Suprapubic skin (tissue), 4 donors: Measurements from ENCODE around the gene PIGS. TPM values are rescaled to one million over a fixed set of nuclear protein-coding genes. Genes with fewer than 3 reads are reported as not detected.
A peak's percentile ranks its signal among the peaks of the same experiment; 100 is the strongest.

Source experiments
- DNase-seq, 2 donors: peaks; one replicate each; pipeline ENCODE4 v3.0.0-alpha.2; 2019; ENCODE audit warnings: low spot score in 2 of 2
- H3K27ac ChIP-seq: fragments of 200-600 bp; sonication (generic); one replicate; pipeline ENCODE4 v1.5.1; 2019
- H3K27me3 ChIP-seq: fragments of 200-600 bp; sonication (generic); one replicate; pipeline ENCODE4 v1.5.1; 2019
- H3K36me3 ChIP-seq: fragments of 200-600 bp; sonication (generic); one replicate; pipeline ENCODE4 v1.5.1; 2019
- H3K4me1 ChIP-seq: fragments of 200-600 bp; sonication (generic); one replicate; pipeline ENCODE4 v1.5.1; 2019
- H3K4me3 ChIP-seq: fragments of 200-600 bp; sonication (generic); one replicate; pipeline ENCODE4 v1.5.1; 2019; ENCODE audit warnings: mild to moderate bottlenecking
- H3K9me3 ChIP-seq: fragments of 200-600 bp; sonication (generic); one replicate; pipeline ENCODE4 v1.5.1; 2019
- CTCF ChIP-seq, 2 donors: fragments of 200-600 bp in 1 of 2; fragments of 450-650 bp in 1 of 2; sonication (generic) in 1 of 2; IDR thresholded peaks; one replicate each; pipeline ENCODE4 v1.5.1; 2016 to 2019; ENCODE audit warnings: antibody characterized with exemption in 2 of 2, mild to moderate bottlenecking in 1 of 2, moderate library complexity in 1 of 2
- EP300 ChIP-seq: sonication (generic); formaldehyde crosslinking; IDR thresholded peaks from one replicate; pipeline ENCODE4 v1.6.1; 2017; ENCODE audit warnings: antibody characterized with exemption
- POLR2A ChIP-seq, 2 donors: fragments of 450-650 bp; IDR thresholded peaks; one replicate each; pipeline ENCODE4 v1.6.1; 2017; ENCODE audit warnings: antibody characterized with exemption in 2 of 2, mild to moderate bottlenecking in 2 of 2, moderate library complexity in 2 of 2
- POLR2AphosphoS5 ChIP-seq, 3 donors: sonication (generic); formaldehyde crosslinking; IDR thresholded peaks; one replicate each; pipeline ENCODE4 v1.6.1; 2017; ENCODE audit warnings: antibody characterized with exemption in 3 of 3
- WGBS: methylation state at CpG from one replicate; pipeline ENCODE4 v1.1.5; 2018; 5-methylcytosine and 5-hydroxymethylcytosine counted together
- total RNA-seq, 4 donors: library from RNA; depleted of rRNA; stranded (reverse); fragments of >200 nt; gene quantifications; one replicate each; pipeline ENCODE4 v1.1.0, GENCODE V29; 2016

Gene PIGS
- total RNA-seq, 4 donors from 2014 or later: 38.1 to 76.4 (median 59.2) TPM

- no peak overlapping the region for H3K4me3 ChIP-seq
- no peak overlapping the region for H3K27ac ChIP-seq
- peaks cover 54% of the 10 kb centered on the region for H3K36me3 ChIP-seq
- no peaks in the 10 kb centered on the region for H3K27me3 ChIP-seq
- no peak for DNase-seq
- no peak for TF ChIP-seq EP300
- TF ChIP-seq POLR2AphosphoS5 (IDR thresholded peaks at IDR 0.05): no peak
- no peak for TF ChIP-seq CTCF (IDR thresholded peaks at IDR 0.05)
- TF ChIP-seq POLR2A (IDR thresholded peaks at IDR 0.05): no peak
- 93% methylated on average over 3 of the region's 3 CpGs for WGBS
- H3K9me3 ChIP-seq: no peaks in the 10 kb centered on the region
- no peaks in the 10 kb centered on the region for H3K4me1 ChIP-seq
Measured at GRCh38 chr17:28563475-28563874, 7.8 kb downstream of the PIGS start.

- Histone ChIP-seq H3K9me3 (no peaks in the 10 kb centered on the region), H3K27ac (no peak overlapping the region), H3K4me1 (peaks cover 23% of the 10 kb centered on the region), H3K27me3 (no peaks in the 10 kb centered on the region), H3K4me3 (no peak overlapping the region), H3K36me3 (peaks cover 60% of the 10 kb centered on the region)
- DNase-seq: no peak
- TF ChIP-seq CTCF (IDR thresholded peaks at IDR 0.05): no peak
- TF ChIP-seq EP300: no peak
- TF ChIP-seq POLR2AphosphoS5 (IDR thresholded peaks at IDR 0.05): no peak
- no peak for TF ChIP-seq POLR2A (IDR thresholded peaks at IDR 0.05)
- WGBS: 100% methylated on average over 3 of the region's 3 CpGs
Measured at GRCh38 chr17:28555022-28555421, 16.3 kb downstream of the PIGS start.

GRCh38 chr17:28554565-28554964, 16.8 kb downstream of the PIGS start:
- 90% methylated on average over 6 of the region's 6 CpGs for WGBS
- H3K27ac ChIP-seq: no peak overlapping the region
- H3K36me3 ChIP-seq: peaks cover 55% of the 10 kb centered on the region
- no peak for DNase-seq
- no peaks in the 10 kb centered on the region for H3K27me3 ChIP-seq
- H3K4me1 ChIP-seq: peaks cover 25% of the 10 kb centered on the region
- H3K4me3 ChIP-seq: no peak overlapping the region
- no peaks in the 10 kb centered on the region for H3K9me3 ChIP-seq
- no peak for TF ChIP-seq POLR2AphosphoS5 (IDR thresholded peaks at IDR 0.05)
- no peak for TF ChIP-seq CTCF (IDR thresholded peaks at IDR 0.05)
- TF ChIP-seq POLR2A (IDR thresholded peaks at IDR 0.05): no peak
- no peak for TF ChIP-seq EP300

- Histone ChIP-seq H3K27ac (no peak overlapping the region), H3K27me3 (no peaks in the 10 kb centered on the region), H3K4me1 (peaks cover 27% of the 10 kb centered on the region), H3K36me3 (peaks cover 45% of the 10 kb centered on the region), H3K9me3 (no peaks in the 10 kb centered on the region), H3K4me3 (peak overlapping the region; percentile 75)
- DNase-seq: no peak
- no peak for TF ChIP-seq CTCF (IDR thresholded peaks at IDR 0.05)
- TF ChIP-seq EP300: no peak
- no peak for TF ChIP-seq POLR2A (IDR thresholded peaks at IDR 0.05)
- no peak for TF ChIP-seq POLR2AphosphoS5 (IDR thresholded peaks at IDR 0.05)
- WGBS: 93% methylated on average over 5 of the region's 5 CpGs
Measured at GRCh38 chr17:28553000-28553505, 18.3 kb downstream of the PIGS start.

- TF ChIP-seq POLR2A (IDR thresholded peaks at IDR 0.05): peak in 1 of 2 donors; percentile 17
- TF ChIP-seq POLR2AphosphoS5 (IDR thresholded peaks at IDR 0.05): no peak
- DNase-seq: peak in 1 of 2 donors; percentile 69
- H3K36me3 ChIP-seq: peaks cover 41% of the 10 kb centered on the region
- peaks cover 27% of the 10 kb centered on the region for H3K4me1 ChIP-seq
- 3% methylated on average over 37 of the region's 67 CpGs for WGBS
- H3K4me3 ChIP-seq: peak within 1 kb of the TSS; percentile 75
- H3K27ac ChIP-seq: peak within 1 kb of the TSS; percentile 49
- H3K27me3 ChIP-seq: no peaks in the 10 kb centered on the region
- H3K9me3 ChIP-seq: no peaks in the 10 kb centered on the region
Measured at GRCh38 chr17:28552176-28552999, 18.9 kb downstream of the PIGS start, which contains the start of gene UNC119. Gene UNC119, minus strand, starts transcription at chr17:28552624. Its CDS starts 67 bp downstream, at chr17:28552557.
